DMS 273 (cell line): ENCODE results near the gene NOP9.

Source experiments
- DNase-seq: peaks from one replicate; lab custom pipeline; 2025; ENCODE audit not compliant: unreplicated experiment; lab: John Stamatoyannopoulos, UW

NOP9 gene

GRCh38 chr14:24262821-24263733, 36.6 kb upstream of the NOP9 start, which contains the start of gene TGM1:
Gene TGM1, minus strand, starts transcription at chr14:24263177. Its CDS starts 825 bp downstream, at chr14:24262352.
- no peak for DNase-seq

- no peak for DNase-seq
Measured at GRCh38 chr14:24263848-24264247, 35.8 kb upstream of the NOP9 start.

GRCh38 chr14:24264298-24264697, 35.4 kb upstream of the NOP9 start:
- DNase-seq, result no peak

- no peak for DNase-seq
Measured at GRCh38 chr14:24266344-24267244, 33.1 kb upstream of the NOP9 start.

GRCh38 chr14:24267516-24267915, 32.1 kb upstream of the NOP9 start:
- no peak for DNase-seq

- no peak for DNase-seq
Measured at GRCh38 chr14:24268225-24268624, 31.4 kb upstream of the NOP9 start.

GRCh38 chr14:24269368-24269767, 30.3 kb upstream of the NOP9 start:
- no peak for DNase-seq

- DNase-seq, result no peak
Measured at GRCh38 chr14:24269910-24270536, 29.6 kb upstream of the NOP9 start.

- DNase-seq, result no peak
Measured at GRCh38 chr14:24270537-24271133, 29.0 kb upstream of the NOP9 start.

GRCh38 chr14:24271134-24271833, 28.4 kb upstream of the NOP9 start, which contains the start of gene RABGGTA:
Gene RABGGTA, minus strand, starts transcription at chr14:24271597. Its CDS starts 482 bp downstream, at chr14:24271115.
- peak; percentile 98 for DNase-seq

- no peak for DNase-seq
Measured at GRCh38 chr14:24271834-24272263, 27.8 kb upstream of the NOP9 start.

- DNase-seq, result no peak
Measured at GRCh38 chr14:24272467-24272866, 27.2 kb upstream of the NOP9 start.

- peak; percentile 37 for DNase-seq
Measured at GRCh38 chr14:24273422-24273998, 26.1 kb upstream of the NOP9 start.

- DNase-seq, result no peak
Measured at GRCh38 chr14:24274101-24274543, 25.5 kb upstream of the NOP9 start.

GRCh38 chr14:24277071-24277470, 22.6 kb upstream of the NOP9 start:
- no peak for DNase-seq

GRCh38 chr14:24277606-24278321, 21.9 kb upstream of the NOP9 start:
- no peak for DNase-seq

- no peak for DNase-seq
Measured at GRCh38 chr14:24278424-24278823, 21.2 kb upstream of the NOP9 start.

GRCh38 chr14:24279301-24280186, 20.1 kb upstream of the NOP9 start:
- peak; percentile 69 for DNase-seq
